Erythroblast (primary cell): ENCODE results near the gene SLC12A4.

ENCODE experiments used
- GATA1 ChIP-seq: IDR thresholded peaks from 2 replicates; pipeline ENCODE4 v1.6.1; 2011; ENCODE audit warnings: low read depth, mild to moderate bottlenecking, control low read depth, low read length, moderate library complexity
- POLR2A ChIP-seq: IDR thresholded peaks from 2 replicates; pipeline ENCODE4 v1.6.1; 2011; ENCODE audit warnings: mild to moderate bottlenecking, low read length

- TF ChIP-seq POLR2A (no peak), GATA1 (no peak)
These were observed 3.8 kb downstream of the SLC12A4 start for GRCh38 chr16:67964477-67965131.
